Measurements from ENCODE around the gene CENPO. TPM values are rescaled to one million over a fixed set of nuclear protein-coding genes. Genes with fewer than 3 reads are reported as not detected.

CENPO gene
- total RNA-seq, 2 experiments from 2014 or later = 55.4 to 57.4 TPM

GRCh38 chr2:24839729-24840128 is 46.5 kb downstream of the CENPO start:
- DNase-seq (no peak), ATAC-seq (no peak)
- Mint-ChIP-seq H3K27me3 (no peaks in the 10 kb centered on the region), H3K4me1 (no peaks in the 10 kb centered on the region), H3K36me3 (peaks cover 6% of the 10 kb centered on the region), H3K27ac (no peak overlapping the region), H3K4me3 (no peak overlapping the region), H3K9me3 (ENCODE audit: low read depth) (no peaks in the 10 kb centered on the region)
- CTCF ChIA-PET = interaction anchor here (1.2 kb wide), 1 partner anchor 16 kb away, joined by 3 read pairs; no protein-coding TSS in a partner anchor

DNA sequence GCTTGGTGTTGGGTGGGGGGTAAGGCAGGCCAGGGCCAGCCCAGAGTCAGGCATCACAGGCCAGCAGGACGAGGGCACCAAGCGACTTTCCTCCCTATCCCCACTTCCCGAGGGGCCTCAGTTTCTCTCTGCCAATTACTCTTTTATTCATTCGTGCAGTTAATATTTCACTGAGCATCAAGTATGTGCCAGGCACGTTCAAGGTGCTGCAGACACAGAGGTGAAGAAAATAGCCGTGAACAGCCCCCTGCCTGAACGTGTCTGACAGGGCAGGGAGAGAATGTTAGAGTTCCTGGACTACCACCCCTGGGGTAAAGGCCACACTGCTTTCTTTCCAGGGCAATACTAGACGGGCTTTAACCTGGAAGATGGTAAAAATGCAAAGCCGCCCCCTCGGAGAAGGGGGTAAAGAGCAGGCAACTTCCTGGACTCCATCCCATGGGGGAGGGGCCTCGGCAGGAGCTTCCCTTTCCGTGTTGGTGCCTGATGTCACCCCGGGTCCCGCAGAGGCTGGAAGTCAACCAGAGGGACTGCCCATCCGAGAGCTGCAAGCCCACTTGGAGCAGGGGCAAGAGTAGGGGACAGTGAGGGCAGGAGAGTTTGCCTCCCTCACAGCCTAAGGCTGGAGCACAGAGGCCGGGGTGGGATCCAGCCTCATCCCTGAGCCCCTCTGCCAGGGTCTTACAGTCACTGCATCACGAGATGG is 47.1 kb downstream of the CENPO start:
- DNase-seq = no peak
- H3K4me1 Mint-ChIP-seq = no peaks in the 10 kb centered on the region
- CTCF ChIA-PET = no interaction called here

DNA sequence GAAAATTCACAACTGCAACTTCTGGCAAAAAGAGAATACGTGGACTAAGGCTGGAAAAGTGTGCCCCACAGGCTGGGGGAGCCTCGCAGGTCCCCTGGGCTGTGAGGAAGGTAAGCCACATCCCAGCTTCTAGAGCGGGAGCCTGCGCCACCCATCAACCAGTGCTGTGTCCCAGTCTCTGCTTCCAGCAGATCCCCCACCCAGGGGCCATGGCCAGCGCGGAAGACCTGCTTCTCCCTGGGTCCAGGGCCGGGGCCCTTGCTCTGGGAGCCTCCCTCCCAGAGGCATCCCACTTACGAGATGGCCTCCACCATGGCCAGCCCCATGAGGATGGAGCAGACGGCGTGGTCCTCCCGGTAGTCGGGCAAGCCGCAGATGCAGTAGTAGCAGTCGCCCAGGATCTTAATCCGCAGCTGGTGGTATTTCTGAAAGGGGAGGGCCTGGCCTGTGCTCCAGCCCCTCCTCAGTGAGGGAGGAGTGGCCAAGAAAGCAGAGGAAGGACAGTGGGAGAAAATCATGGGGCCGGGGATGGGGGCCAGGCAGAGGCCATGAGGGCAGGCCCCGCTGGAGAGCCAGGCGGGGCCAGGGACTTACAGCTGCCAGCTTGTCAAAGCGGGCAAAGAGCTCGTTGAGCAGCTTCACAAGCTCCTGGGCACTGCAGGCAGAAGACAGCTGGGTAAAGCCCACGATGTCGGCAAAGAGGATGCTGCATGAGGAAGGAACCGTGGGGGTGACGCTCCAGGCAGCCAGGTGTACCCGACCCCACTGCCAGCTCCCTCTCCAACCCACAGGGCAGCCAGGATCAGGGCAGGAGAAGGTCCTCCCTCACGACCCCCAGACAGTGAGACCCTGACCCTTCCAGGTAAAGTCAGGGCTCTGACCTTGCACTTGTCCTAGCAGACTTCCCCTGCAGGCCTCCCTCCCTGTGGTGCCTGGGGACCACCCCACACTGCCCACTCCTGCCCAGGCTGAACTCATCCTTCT is 48.0 kb downstream of the CENPO start:
- CTCF ChIA-PET = no interaction called here
- Mint-ChIP-seq H3K27ac (no peak overlapping the region), H3K4me3 (no peak overlapping the region), H3K4me1 (no peaks in the 10 kb centered on the region), H3K27me3 (no peaks in the 10 kb centered on the region), H3K36me3 (peaks cover 5% of the 10 kb centered on the region), H3K9me3 (ENCODE audit: low read depth) (no peaks in the 10 kb centered on the region)
- ATAC-seq (no peak), DNase-seq (no peak)

More for the DNA sequence above, 47.1 kb downstream of the CENPO start:
- H3K27ac Mint-ChIP-seq = no peak overlapping the region
- no peak overlapping the region for H3K4me3 Mint-ChIP-seq
- no peaks in the 10 kb centered on the region for H3K27me3 Mint-ChIP-seq
- peaks cover 6% of the 10 kb centered on the region for H3K36me3 Mint-ChIP-seq
- no peak for ATAC-seq
- H3K9me3 Mint-ChIP-seq (ENCODE audit: low read depth) = no peaks in the 10 kb centered on the region

DNA sequence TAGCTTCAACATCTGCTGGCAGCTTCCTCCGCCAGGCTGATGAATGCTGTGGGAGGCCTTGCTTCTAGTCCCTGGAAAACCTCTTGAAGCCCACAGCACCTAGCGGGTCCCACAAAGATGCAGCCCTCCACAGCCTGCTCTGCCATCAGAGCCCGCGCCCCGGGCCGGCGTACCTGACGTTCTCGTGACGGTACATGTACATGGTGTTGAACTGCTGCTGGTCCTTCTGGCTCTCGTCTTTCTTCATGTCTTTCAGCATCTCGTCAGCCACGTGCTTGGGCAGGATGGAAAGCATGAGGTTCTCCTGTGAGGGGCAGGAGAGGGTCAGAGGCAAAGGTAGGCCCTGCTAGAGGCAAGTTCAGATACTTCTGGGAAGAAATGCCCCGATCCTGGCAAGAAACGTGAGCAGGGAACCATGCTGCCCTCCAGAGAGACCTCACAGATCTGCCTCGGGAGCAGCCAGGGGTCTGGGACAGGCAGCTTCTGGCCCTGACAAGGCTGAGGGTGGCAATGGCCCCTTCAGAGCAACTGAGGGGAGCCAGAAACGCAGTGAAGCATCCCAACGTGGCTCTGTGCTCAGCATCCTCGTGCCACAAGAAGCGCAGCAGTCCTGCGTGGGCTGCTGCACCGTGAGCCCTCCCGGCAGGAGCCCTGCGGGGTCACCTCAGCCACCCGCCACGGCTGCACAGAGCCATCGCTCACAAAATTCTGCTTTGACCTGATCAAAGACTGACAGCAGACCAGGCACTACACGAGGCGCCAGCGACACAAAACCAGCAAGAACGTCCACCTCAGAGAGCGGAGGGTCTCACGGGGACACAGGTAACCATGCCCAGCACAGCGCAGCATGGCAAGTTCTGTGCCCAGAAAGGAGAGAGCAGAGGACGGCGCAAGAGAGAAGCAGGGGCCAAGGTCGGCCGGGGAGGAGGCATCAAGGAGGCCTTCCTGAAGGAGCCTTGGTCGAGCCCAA is 49.1 kb downstream of the CENPO start:
- no peaks in the 10 kb centered on the region for H3K9me3 Mint-ChIP-seq (ENCODE audit: low read depth)
- CTCF ChIA-PET = no interaction called here
- H3K27me3 Mint-ChIP-seq = no peaks in the 10 kb centered on the region

GRCh38 chr2:24843330-24843860 is 50.2 kb downstream of the CENPO start:
- Mint-ChIP-seq H3K27me3 (no peaks in the 10 kb centered on the region), H3K36me3 (peaks cover 6% of the 10 kb centered on the region), H3K9me3 (ENCODE audit: low read depth) (no peaks in the 10 kb centered on the region), H3K4me3 (no peak overlapping the region), H3K4me1 (no peaks in the 10 kb centered on the region), H3K27ac (no peak overlapping the region)
- ATAC-seq = no peak
- CTCF ChIA-PET = no interaction called here
- no peak for DNase-seq

More for the DNA sequence above, 49.1 kb downstream of the CENPO start:
- no peak overlapping the region for H3K27ac Mint-ChIP-seq
- DNase-seq (no peak), ATAC-seq (no peak)
- H3K4me3 Mint-ChIP-seq = no peak overlapping the region
- no peaks in the 10 kb centered on the region for H3K4me1 Mint-ChIP-seq
- H3K36me3 Mint-ChIP-seq = peaks cover 3% of the 10 kb centered on the region

DNA sequence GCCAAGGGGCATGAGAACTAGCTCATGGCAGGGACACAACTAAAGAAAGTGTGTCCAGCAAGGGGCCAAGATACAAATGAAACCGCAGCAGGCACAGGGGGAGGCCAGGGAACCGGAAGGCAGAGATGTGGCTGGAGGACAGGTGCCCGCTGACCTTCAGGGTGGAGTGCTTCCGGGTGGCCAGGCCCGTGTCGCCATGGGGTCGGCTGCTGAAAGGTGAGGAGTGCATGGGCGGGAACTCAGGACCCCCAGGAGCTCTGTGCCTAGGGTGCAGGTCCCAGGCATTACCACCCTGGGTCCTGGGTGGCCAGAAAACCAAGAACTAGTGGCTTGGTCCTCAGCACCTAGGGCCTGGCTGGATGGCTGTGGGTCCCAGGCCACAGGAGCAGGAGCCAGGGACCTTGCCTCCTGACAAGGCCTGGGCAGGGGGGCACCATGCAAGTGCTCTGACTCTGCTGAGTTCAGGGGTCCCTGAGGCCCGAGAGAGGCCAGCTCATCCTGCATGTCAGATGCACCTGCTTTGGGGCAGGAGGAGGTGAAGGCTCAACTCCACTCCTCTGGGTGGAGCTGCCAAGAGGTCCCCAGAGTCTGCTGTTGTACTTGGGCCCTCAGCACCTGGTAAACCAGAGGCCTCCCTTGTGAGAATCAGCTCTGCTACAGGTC is 50.9 kb downstream of the CENPO start:
- CTCF ChIA-PET = no interaction called here
- H3K4me3 Mint-ChIP-seq = no peak overlapping the region
- H3K4me1 Mint-ChIP-seq = no peaks in the 10 kb centered on the region
- DNase-seq (no peak), ATAC-seq (no peak)
- H3K27ac Mint-ChIP-seq = no peak overlapping the region
- H3K27me3 Mint-ChIP-seq = no peaks in the 10 kb centered on the region
- H3K36me3 Mint-ChIP-seq = peaks cover 9% of the 10 kb centered on the region
- H3K9me3 Mint-ChIP-seq (ENCODE audit: low read depth) = no peaks in the 10 kb centered on the region

DNA sequence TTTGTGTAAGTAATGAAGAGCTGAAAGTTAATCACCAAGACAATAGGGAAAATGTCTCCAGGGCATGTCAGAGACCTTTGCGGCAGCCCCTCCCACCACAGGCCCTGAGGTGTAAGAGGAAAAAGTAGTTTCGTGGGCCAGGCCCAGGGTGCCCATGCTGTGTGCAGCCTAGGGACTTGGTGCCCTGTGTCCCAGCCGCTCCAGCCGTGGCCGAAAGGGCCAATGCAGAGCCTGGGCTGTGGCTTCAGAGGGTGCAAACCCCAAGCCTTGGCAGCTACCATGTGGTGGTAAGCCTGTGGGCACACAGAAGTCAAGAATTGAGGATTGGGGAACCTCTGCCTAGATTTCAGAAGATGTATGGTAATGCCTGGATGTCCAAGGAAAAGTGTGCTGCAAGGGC is 52.5 kb downstream of the CENPO start:
- ATAC-seq (no peak), DNase-seq (no peak)
- CTCF ChIA-PET = interaction anchor here (0.7 kb wide), 1 partner anchor 12 kb away, joined by 3 read pairs; no protein-coding TSS in a partner anchor
- H3K9me3 Mint-ChIP-seq (ENCODE audit: low read depth) = no peaks in the 10 kb centered on the region
- no peaks in the 10 kb centered on the region for H3K4me1 Mint-ChIP-seq
- H3K36me3 Mint-ChIP-seq = peaks cover 15% of the 10 kb centered on the region
- H3K27ac Mint-ChIP-seq = no peak overlapping the region
- H3K4me3 Mint-ChIP-seq = no peak overlapping the region
- H3K27me3 Mint-ChIP-seq = no peaks in the 10 kb centered on the region

- no peak for ATAC-seq
- DNase-seq = no peak
- Mint-ChIP-seq H3K27ac (no peak overlapping the region), H3K4me1 (peaks cover 3% of the 10 kb centered on the region), H3K36me3 (peaks cover 18% of the 10 kb centered on the region), H3K27me3 (no peaks in the 10 kb centered on the region), H3K9me3 (ENCODE audit: low read depth) (no peaks in the 10 kb centered on the region), H3K4me3 (no peak overlapping the region)
- CTCF ChIA-PET = no interaction called here
Measured at GRCh38 chr2:24850944-24851343, 57.7 kb downstream of the CENPO start.

GRCh38 chr2:24852026-24852425 is 58.8 kb downstream of the CENPO start:
- CTCF ChIA-PET = no interaction called here
- DNase-seq (no peak), ATAC-seq (no peak)
- Mint-ChIP-seq H3K36me3 (peaks cover 18% of the 10 kb centered on the region), H3K4me1 (peaks cover 3% of the 10 kb centered on the region), H3K9me3 (ENCODE audit: low read depth) (no peaks in the 10 kb centered on the region), H3K27me3 (no peaks in the 10 kb centered on the region), H3K4me3 (no peak overlapping the region), H3K27ac (no peak overlapping the region)

DNA sequence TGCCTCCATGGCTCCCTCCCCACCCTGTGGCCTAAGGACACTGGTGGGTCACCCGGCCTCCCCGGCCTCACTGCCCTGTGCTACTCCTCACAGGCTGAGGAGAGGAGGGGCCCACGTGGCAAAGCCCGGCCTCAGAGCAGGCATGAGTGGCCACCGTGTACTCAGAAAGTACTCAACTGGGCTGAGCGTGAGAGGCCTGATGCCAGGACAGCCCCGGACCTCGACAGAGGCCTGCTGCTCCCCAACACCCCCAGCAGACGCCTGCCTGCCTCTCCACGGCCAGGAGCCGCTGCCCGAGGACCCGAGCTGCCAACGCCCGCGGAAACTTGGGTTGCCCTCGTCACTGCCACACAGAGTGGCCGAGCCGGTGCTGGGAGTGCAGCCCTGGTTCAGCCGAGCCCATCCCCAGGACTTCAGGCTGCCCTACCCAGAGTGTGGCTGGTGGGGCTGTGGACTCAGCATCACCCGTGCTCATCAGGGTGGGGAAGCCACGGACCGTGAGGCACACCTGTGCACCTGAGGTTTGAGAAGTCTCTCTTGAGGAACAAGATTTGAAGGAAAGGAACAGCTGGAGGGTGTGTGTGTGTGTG is 59.3 kb downstream of the CENPO start:
- Mint-ChIP-seq H3K9me3 (ENCODE audit: low read depth) (no peaks in the 10 kb centered on the region), H3K27me3 (no peaks in the 10 kb centered on the region), H3K4me3 (no peak overlapping the region), H3K36me3 (peaks cover 13% of the 10 kb centered on the region), H3K27ac (no peak overlapping the region), H3K4me1 (peaks cover 3% of the 10 kb centered on the region)
- CTCF ChIA-PET = interaction anchor here (0.7 kb wide), 1 partner anchor 1259 kb away, joined by 3 read pairs; no protein-coding TSS in a partner anchor
- no peak for DNase-seq
- no peak for ATAC-seq

DNA sequence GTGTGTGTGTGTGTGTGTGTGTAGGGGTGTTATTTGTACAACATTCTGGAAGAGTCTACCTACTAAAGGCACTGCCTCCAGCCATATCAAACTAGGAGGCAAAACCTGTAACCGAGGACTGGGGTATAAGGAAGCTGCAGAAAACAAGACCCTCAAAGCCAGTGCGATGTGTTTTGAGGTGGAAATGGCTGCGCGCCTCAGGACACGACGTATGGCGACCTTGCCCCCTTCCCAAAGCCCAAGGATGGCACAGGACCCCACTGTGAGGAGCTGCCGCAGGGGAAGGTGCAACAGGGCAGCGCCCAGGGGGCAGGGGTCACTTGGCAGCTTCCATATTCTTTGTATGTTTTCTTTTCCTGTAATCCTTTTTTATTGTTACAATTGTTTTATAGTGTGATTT is 59.8 kb downstream of the CENPO start:
- DNase-seq (no peak), ATAC-seq (no peak)
- no peaks in the 10 kb centered on the region for H3K9me3 Mint-ChIP-seq (ENCODE audit: low read depth)
- peaks cover 15% of the 10 kb centered on the region for H3K36me3 Mint-ChIP-seq
- no peaks in the 10 kb centered on the region for H3K27me3 Mint-ChIP-seq
- CTCF ChIA-PET = interaction anchor here (0.7 kb wide), 1 partner anchor 1259 kb away, joined by 3 read pairs; no protein-coding TSS in a partner anchor
- H3K4me1 Mint-ChIP-seq = peaks cover 3% of the 10 kb centered on the region
- H3K27ac Mint-ChIP-seq = no peak overlapping the region
- no peak overlapping the region for H3K4me3 Mint-ChIP-seq

GRCh38 chr2:24853996-24854395 is 60.8 kb downstream of the CENPO start:
- no peak overlapping the region for H3K4me3 Mint-ChIP-seq
- DNase-seq (no peak), ATAC-seq (no peak)
- peaks cover 3% of the 10 kb centered on the region for H3K4me1 Mint-ChIP-seq
- H3K9me3 Mint-ChIP-seq (ENCODE audit: low read depth) = no peaks in the 10 kb centered on the region
- CTCF ChIA-PET = no interaction called here
- H3K27me3 Mint-ChIP-seq = no peaks in the 10 kb centered on the region
- H3K36me3 Mint-ChIP-seq = peaks cover 14% of the 10 kb centered on the region
- no peak overlapping the region for H3K27ac Mint-ChIP-seq
